ENCODE measurements around the gene ASTN2.

DNA sequence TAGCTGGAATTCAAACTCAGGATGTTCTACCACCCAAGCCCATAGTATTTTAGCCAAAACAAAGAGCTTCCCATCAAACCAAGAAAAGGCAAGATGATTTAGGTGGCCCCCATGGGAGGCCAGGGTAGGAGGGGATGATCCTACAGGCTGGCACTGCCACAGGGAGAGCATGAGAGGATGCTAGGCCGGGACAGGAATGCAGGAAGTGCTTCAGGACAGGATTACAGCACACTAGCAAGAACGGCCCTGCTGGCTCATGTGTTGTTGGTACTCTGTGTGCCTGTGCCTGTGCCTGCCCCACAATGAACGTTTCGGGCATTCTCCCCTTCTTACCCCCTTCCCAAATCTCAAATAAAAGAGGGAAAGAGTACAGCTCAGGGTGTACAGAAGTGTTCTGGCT lies 838.5 kb downstream of the ASTN2 start:
- TF ChIP-seq, protein P1, sequence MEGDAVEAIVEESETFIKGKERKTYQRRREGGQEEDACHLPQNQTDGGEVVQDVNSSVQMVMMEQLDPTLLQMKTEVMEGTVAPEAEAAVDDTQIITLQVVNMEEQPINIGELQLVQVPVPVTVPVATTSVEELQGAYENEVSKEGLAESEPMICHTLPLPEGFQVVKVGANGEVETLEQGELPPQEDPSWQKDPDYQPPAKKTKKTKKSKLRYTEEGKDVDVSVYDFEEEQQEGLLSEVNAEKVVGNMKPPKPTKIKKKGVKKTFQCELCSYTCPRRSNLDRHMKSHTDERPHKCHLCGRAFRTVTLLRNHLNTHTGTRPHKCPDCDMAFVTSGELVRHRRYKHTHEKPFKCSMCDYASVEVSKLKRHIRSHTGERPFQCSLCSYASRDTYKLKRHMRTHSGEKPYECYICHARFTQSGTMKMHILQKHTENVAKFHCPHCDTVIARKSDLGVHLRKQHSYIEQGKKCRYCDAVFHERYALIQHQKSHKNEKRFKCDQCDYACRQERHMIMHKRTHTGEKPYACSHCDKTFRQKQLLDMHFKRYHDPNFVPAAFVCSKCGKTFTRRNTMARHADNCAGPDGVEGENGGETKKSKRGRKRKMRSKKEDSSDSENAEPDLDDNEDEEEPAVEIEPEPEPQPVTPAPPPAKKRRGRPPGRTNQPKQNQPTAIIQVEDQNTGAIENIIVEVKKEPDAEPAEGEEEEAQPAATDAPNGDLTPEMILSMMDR (IDR thresholded peaks at IDR 0.05; ENCODE audit: low read length) = no peak
- no peak for TF ChIP-seq EZH2 (IDR thresholded peaks at IDR 0.05; ENCODE audit: borderline replicate concordance, low read length)

Measured in OCI-LY1 (cell line).